Measurements from ENCODE around the gene PLCXD3.

The PLCXD3 gene, protein sequence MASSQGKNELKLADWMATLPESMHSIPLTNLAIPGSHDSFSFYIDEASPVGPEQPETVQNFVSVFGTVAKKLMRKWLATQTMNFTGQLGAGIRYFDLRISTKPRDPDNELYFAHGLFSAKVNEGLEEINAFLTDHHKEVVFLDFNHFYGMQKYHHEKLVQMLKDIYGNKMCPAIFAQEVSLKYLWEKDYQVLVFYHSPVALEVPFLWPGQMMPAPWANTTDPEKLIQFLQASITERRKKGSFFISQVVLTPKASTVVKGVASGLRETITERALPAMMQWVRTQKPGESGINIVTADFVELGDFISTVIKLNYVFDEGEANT

DNA sequence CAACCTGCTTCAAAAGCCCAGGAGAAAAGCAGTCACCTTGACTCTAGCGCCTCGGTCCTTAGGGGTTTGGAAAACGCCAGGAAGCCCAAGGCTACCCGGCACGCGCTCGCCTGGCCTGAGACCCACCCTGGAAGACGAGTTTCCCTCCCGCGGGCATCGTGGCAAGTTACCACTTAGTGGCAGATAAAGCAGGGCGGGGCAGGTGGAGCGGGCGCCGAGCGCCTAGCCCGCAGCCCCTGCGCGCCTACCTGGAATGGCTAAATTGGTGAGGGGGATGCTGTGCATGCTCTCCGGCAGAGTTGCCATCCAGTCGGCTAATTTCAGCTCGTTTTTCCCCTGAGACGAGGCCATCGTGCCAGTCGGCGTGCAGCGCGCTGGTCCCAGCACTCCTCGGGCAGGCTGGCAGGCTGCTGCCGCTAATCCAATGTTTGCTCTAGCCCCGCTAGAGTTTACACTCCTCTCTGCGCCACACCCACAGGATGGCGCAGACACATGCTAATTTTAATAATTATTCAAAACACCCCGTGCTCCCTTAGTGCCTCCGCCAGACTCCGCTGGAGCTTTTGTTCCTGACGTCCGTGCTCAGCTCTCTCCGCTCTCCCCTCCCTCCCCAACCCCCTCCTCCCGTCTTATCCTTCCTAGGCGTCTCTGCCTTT lies at the start of gene PLCXD3:
TSS of gene PLCXD3 (minus strand) at position 426 of the 656 bp plus-strand sequence. CDS start at position 351, 75 bp downstream.
- H3K36me3 ChIP-seq (ENCODE audit: insufficient read depth, low read length) = no peaks in the 10 kb centered on the region
- no peaks in the 10 kb centered on the region for H3K9me3 ChIP-seq (ENCODE audit: control insufficient read depth, insufficient read depth, low read length)
- peak within 1 kb of the TSS; percentile 63; the same call in 1 of the 2 replicates for H3K9ac ChIP-seq (ENCODE audit: low read depth, low read length)
- peaks cover 7% of the 10 kb centered on the region for H3K4me1 ChIP-seq (ENCODE audit: insufficient read depth, low read length)

DNA sequence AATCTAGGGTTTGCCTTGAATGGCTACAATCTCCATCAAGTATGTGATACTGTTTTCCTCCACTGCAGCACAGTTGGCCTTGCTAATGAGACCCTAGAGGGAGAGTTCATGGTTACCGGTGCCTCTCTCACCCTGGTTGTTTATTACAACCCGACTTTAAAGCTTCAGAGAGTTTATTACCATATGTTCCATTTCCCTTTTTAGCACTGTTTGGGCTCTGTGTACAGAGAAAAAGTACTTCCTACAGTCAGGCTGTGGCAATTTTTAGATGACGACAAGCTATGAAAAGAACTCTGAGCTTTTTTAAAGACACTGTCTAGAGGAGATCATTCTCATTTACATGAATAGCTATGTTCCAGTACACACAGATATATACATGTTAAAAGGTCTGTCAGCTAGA lies 48.8 kb upstream of the PLCXD3 start:
- Histone ChIP-seq H3K9ac (ENCODE audit: low read depth, low read length) (no peak overlapping the region), H3K4me1 (ENCODE audit: insufficient read depth, low read length) (no peaks in the 10 kb centered on the region), H3K36me3 (ENCODE audit: insufficient read depth, low read length) (no peaks in the 10 kb centered on the region), H3K9me3 (ENCODE audit: control insufficient read depth, insufficient read depth, low read length) (no peaks in the 10 kb centered on the region)

- no peaks in the 10 kb centered on the region for H3K9me3 ChIP-seq (ENCODE audit: control insufficient read depth, insufficient read depth, low read length)
- H3K36me3 ChIP-seq (ENCODE audit: insufficient read depth, low read length) = no peaks in the 10 kb centered on the region
- no peaks in the 10 kb centered on the region for H3K4me1 ChIP-seq (ENCODE audit: insufficient read depth, low read length)
- no peak overlapping the region for H3K9ac ChIP-seq (ENCODE audit: low read depth, low read length)
Measured at GRCh38 chr5:41558295-41558694, 47.9 kb upstream of the PLCXD3 start.

DNA sequence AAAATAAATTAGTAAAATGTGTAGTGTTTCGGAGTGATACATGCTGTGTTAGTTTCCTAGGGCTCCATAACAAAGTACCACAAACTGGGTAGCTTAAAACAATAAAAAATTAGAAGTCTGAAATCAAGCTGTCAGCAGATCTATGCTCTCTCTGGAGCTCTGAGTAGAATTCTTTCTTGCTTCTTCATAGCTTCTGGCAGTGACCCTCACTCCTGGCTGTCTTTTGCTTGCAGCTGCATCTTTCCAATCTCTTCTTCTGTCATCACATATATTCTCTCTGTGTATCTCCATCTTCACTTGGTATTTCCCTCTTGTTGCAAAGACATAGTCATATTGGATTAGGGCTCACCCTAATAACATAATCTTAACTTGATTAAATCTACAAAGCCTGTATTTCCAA lies 37.6 kb upstream of the PLCXD3 start:
- Histone ChIP-seq H3K36me3 (ENCODE audit: insufficient read depth, low read length) (no peaks in the 10 kb centered on the region), H3K4me1 (ENCODE audit: insufficient read depth, low read length) (no peaks in the 10 kb centered on the region), H3K9ac (ENCODE audit: low read depth, low read length) (no peak overlapping the region), H3K9me3 (ENCODE audit: control insufficient read depth, insufficient read depth, low read length) (no peaks in the 10 kb centered on the region)

DNA sequence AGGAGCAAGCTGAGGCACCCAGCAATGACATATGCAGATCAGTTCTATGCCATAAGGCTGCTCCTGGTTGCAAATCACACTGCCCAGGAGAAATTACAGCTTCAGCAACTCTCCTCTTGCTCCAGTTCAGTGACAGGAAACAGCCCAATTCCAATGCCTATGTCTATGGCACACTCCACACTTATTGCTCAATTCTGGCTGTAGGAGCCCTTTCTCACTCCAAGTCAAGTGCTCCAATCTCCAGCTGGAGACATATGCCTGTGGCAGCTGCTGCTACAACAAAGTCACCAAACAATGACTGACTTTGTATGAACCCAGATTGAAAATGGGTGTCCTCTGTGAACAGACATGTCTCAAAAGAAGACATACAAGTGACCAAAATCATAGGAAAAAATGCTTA lies 31.8 kb upstream of the PLCXD3 start:
- Histone ChIP-seq H3K36me3 (ENCODE audit: insufficient read depth, low read length) (no peaks in the 10 kb centered on the region), H3K9me3 (ENCODE audit: control insufficient read depth, insufficient read depth, low read length) (no peaks in the 10 kb centered on the region), H3K9ac (ENCODE audit: low read depth, low read length) (no peak overlapping the region), H3K4me1 (ENCODE audit: insufficient read depth, low read length) (no peaks in the 10 kb centered on the region)

GRCh38 chr5:41539454-41539853 lies 29.1 kb upstream of the PLCXD3 start:
- H3K9ac ChIP-seq (ENCODE audit: low read depth, low read length) = no peak overlapping the region
- no peaks in the 10 kb centered on the region for H3K9me3 ChIP-seq (ENCODE audit: control insufficient read depth, insufficient read depth, low read length)
- no peaks in the 10 kb centered on the region for H3K4me1 ChIP-seq (ENCODE audit: insufficient read depth, low read length)
- no peaks in the 10 kb centered on the region for H3K36me3 ChIP-seq (ENCODE audit: insufficient read depth, low read length)

GRCh38 chr5:41537581-41537980 lies 27.2 kb upstream of the PLCXD3 start:
- Histone ChIP-seq H3K4me1 (ENCODE audit: insufficient read depth, low read length) (no peaks in the 10 kb centered on the region), H3K9ac (ENCODE audit: low read depth, low read length) (no peak overlapping the region), H3K9me3 (ENCODE audit: control insufficient read depth, insufficient read depth, low read length) (no peaks in the 10 kb centered on the region), H3K36me3 (ENCODE audit: insufficient read depth, low read length) (no peaks in the 10 kb centered on the region)

DNA sequence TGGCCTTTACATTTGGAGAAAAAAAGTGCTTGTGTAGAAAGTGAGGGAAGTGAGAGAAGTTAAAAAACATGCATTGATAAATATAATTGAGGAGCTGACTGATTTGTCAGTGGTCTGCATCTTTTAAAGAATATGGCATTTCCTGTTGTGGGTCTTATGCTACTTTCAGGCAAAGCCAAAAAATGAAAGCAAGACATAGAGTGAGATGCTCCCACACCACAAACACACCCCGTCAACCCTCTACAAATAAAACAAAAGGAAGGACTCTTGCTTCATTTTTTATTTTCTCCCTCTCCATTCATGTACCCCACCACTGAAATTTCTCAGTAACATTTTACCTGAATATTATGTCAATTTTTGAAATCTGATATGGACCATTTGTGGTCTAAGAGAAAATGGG lies 22.1 kb upstream of the PLCXD3 start:
- Histone ChIP-seq H3K9me3 (ENCODE audit: control insufficient read depth, insufficient read depth, low read length) (no peaks in the 10 kb centered on the region), H3K36me3 (ENCODE audit: insufficient read depth, low read length) (no peaks in the 10 kb centered on the region), H3K9ac (ENCODE audit: low read depth, low read length) (no peak overlapping the region), H3K4me1 (ENCODE audit: insufficient read depth, low read length) (no peaks in the 10 kb centered on the region)

DNA sequence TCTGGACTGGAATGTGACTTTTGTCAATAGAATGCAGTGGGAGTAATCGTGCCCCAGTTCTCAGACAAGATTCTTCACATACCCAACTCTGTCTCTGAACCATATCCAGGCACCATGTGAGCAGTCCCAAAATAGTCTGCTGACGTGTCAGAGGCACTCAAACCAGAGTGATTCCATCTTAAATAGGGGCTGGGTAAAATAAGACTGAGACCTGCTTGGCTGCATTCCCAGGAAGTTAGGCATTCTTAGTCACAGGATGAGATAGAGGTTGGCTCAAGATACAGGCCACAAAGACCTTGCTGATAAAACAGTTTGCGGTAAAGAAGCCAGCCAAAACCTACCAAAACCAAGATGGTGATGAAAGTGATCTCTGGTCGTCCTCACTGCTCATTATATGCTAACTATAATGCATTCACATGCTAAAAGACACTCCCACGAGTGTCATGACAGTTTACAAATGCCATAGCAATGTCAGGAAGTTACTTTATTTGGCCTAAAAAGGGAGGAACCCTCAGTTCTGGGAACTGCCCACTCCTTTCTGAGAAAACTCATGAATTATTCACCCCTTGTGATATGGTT lies 16.9 kb upstream of the PLCXD3 start:
- no peaks in the 10 kb centered on the region for H3K9me3 ChIP-seq (ENCODE audit: control insufficient read depth, insufficient read depth, low read length)
- no peaks in the 10 kb centered on the region for H3K36me3 ChIP-seq (ENCODE audit: insufficient read depth, low read length)
- H3K4me1 ChIP-seq (ENCODE audit: insufficient read depth, low read length) = no peaks in the 10 kb centered on the region
- H3K9ac ChIP-seq (ENCODE audit: low read depth, low read length) = no peak overlapping the region

- no peak overlapping the region for H3K9ac ChIP-seq (ENCODE audit: low read depth, low read length)
- no peaks in the 10 kb centered on the region for H3K4me1 ChIP-seq (ENCODE audit: insufficient read depth, low read length)
- H3K9me3 ChIP-seq (ENCODE audit: control insufficient read depth, insufficient read depth, low read length) = no peaks in the 10 kb centered on the region
- H3K36me3 ChIP-seq (ENCODE audit: insufficient read depth, low read length) = no peaks in the 10 kb centered on the region
Measured at GRCh38 chr5:41526699-41527098, 16.3 kb upstream of the PLCXD3 start.

DNA sequence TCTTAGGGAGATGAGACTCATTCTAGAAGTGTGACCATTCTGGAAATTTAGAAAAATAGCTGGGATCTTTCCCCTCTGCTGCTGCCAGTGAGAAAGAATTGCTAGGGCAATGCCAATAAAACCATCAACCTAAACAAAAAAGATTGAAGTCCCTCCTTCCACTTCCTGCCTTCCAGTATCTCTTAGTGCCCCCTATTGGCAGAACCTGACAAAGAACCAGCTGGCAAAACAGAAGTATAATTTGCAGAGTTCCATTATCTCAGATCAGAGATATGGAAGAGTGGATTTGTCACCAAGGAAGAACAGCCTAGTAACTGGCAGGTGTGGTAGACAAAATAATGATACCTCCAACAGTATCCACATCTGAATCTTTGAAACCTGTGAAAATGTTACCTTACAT lies 13.8 kb upstream of the PLCXD3 start:
- no peak overlapping the region for H3K9ac ChIP-seq (ENCODE audit: low read depth, low read length)

DNA sequence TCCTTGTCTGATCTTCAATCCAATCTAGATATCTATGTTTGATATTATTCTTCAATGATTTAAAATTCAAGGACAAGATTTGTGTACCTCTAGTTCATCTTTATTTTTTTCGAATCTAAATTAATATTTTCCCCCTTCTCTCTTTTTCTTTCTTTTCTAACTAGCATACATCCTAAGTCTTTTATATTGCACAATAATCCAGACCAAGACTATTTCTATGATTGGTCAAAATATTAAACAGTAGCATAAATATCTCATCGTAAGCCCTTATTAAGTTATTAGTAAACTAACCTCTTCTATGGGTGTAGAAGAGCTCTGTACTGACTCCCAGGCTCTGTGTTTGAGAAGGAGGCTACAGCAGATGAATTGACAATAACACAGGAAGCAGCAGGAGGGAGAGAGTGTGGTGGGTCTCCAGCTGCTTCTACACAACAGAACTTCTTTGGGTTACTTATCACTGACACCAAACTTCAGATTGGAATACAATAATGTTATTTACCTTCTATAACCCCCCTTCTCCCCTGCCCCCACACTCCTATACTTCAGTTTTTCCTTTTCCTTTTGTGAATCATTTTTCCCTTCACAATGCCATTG lies 11.9 kb upstream of the PLCXD3 start:
- no peaks in the 10 kb centered on the region for H3K9me3 ChIP-seq (ENCODE audit: control insufficient read depth, insufficient read depth, low read length)
- H3K36me3 ChIP-seq (ENCODE audit: insufficient read depth, low read length) = no peaks in the 10 kb centered on the region
- H3K4me1 ChIP-seq (ENCODE audit: insufficient read depth, low read length) = no peaks in the 10 kb centered on the region
- H3K9ac ChIP-seq (ENCODE audit: low read depth, low read length) = no peak overlapping the region

More for the DNA sequence above, 13.8 kb upstream of the PLCXD3 start:
- Histone ChIP-seq H3K36me3 (ENCODE audit: insufficient read depth, low read length) (no peaks in the 10 kb centered on the region), H3K4me1 (ENCODE audit: insufficient read depth, low read length) (no peaks in the 10 kb centered on the region), H3K9me3 (ENCODE audit: control insufficient read depth, insufficient read depth, low read length) (no peaks in the 10 kb centered on the region)

DNA sequence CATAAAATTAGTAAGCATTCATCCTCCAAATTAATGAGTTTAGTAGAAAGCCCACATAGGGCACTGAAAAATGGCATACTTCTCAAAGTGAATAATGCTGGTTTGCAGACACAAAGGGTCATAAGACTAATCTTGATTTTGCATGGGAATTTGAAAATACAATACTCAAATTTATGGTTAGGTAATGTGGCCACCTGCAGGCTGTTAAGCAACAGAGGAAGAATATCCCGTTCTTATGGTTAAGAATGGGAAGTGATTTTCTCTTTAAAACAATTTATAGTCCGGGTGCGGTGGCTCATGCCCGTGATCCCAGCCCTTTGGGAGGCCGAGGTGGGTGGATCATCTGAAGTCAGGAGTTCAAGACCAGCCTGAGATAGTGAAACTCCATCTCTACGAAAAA lies 9.4 kb upstream of the PLCXD3 start:
- Histone ChIP-seq H3K36me3 (ENCODE audit: insufficient read depth, low read length) (no peaks in the 10 kb centered on the region), H3K9me3 (ENCODE audit: control insufficient read depth, insufficient read depth, low read length) (no peaks in the 10 kb centered on the region), H3K9ac (ENCODE audit: low read depth, low read length) (no peak overlapping the region), H3K4me1 (ENCODE audit: insufficient read depth, low read length) (no peaks in the 10 kb centered on the region)

- no peaks in the 10 kb centered on the region for H3K36me3 ChIP-seq (ENCODE audit: insufficient read depth, low read length)
- H3K4me1 ChIP-seq (ENCODE audit: insufficient read depth, low read length) = no peaks in the 10 kb centered on the region
- H3K9ac ChIP-seq (ENCODE audit: low read depth, low read length) = no peak overlapping the region
- no peaks in the 10 kb centered on the region for H3K9me3 ChIP-seq (ENCODE audit: control insufficient read depth, insufficient read depth, low read length)
Measured at GRCh38 chr5:41517909-41518308, 7.5 kb upstream of the PLCXD3 start.

GRCh38 chr5:41511241-41511640 lies 840 bp upstream of the PLCXD3 start:
- Histone ChIP-seq H3K9ac (ENCODE audit: low read depth, low read length) (no peak overlapping the region), H3K4me1 (ENCODE audit: insufficient read depth, low read length) (peaks cover 7% of the 10 kb centered on the region), H3K36me3 (ENCODE audit: insufficient read depth, low read length) (no peaks in the 10 kb centered on the region), H3K9me3 (ENCODE audit: control insufficient read depth, insufficient read depth, low read length) (no peaks in the 10 kb centered on the region)
